Fibroblast of skin of left biceps (primary cell): ENCODE data around the gene CCM2L.
A peak's percentile ranks its signal among the peaks of the same experiment; 100 is the strongest.

Experiments
- DNase-seq, 2 experiments: peaks; one replicate each; pipeline ENCODE4 v3.0.0-alpha.2; 2013; ENCODE audit warnings: low read depth in 2 of 2

CCM2L gene

GRCh38 chr20:32010101-32010500 is at the start of gene CCM2L:
Gene CCM2L (plus strand): TSS chr20:32010438. CDS start chr20:32010455, 17 bp downstream.
- DNase-seq = no peak

- DNase-seq = no peak
Measured at GRCh38 chr20:31962761-31963160, 47.5 kb upstream of the CCM2L start.

DNA sequence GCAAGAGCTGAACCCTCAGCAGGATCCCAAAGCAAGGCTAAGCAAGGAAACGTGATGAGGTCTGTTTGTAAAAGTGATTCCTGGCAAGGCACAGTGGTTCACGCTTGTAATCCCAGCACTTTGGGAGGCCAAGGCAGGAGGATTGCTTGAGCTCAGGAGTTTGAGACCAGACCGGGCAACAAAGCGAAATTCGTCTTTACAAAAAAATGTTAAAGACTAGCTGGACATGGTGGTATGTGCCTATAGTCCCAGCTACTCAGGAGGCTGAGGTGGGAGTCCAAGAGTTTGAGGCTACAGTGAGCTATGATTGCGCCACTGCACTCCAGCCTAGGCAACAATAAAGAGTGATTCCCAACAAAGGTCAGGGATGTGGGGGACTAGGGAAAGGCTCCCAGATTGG is 46.3 kb upstream of the CCM2L start:
- DNase-seq = no peak

DNA sequence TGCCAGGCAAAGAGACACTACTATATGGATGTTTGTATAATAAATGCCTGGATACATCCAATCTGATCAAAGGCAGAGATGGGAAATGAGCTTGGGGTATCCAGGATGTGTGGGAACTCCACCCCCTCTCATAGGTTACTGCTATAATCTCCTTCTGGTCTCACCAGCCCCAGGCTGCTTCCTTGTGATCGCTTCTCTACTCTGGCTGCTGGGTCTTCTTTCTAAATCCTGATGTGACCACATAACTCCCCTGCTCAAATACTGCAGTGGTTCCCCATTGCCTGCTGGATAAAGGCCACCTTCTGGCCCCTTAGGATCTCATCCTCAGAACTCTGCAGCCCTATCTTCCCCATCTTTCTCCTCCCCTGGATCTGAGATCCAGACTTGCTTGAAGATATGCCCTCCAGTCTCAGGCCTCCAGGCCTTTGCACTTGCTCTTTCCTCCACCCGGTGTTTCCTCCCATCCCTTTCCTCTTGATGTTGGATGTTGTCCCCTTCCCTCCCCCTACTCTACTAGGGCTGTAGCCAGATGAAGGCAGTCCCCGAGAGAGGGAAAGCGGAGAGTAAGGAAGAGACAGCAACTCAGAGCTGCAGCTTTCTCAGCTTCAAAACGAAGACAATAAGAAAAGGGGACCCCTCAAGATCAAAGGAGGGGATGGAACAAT is 43.1 kb upstream of the CCM2L start:
- DNase-seq = no peak

DNA sequence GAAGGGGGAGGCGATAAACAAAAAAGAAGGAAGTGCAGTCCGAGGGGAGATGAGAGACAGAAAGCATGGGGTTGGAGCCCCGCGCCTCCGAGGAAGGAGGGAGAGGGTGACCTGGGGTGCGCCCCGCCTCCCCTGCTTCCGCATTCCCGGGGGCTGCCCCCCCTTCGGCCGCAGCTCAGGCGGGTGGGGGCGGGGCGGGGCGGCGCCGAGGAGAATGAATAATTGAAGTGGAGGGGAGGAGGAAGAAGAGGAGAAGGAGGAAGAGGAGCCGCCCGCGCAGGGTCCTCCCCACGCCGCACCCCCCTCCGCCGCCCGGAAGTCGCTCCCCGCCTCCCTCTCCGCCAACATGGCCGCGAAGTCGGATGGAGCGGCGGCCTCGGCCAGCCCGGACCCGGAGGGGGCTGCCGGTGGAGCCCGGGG is 42.4 kb upstream of the CCM2L start, which contains the start of gene XKR7:
Gene XKR7 (plus strand): TSS at position 322 of the 420 bp plus-strand sequence. CDS start 25 bp downstream, at position 347.
- DNase-seq = no peak

- peak in 1 of 2 experiments; percentile 21 for DNase-seq
Measured at GRCh38 chr20:31968291-31969126, 41.7 kb upstream of the CCM2L start.

GRCh38 chr20:31969991-31970390 is 40.2 kb upstream of the CCM2L start:
- DNase-seq = no peak

- no peak for DNase-seq
Measured at GRCh38 chr20:31972471-31973021, 37.7 kb upstream of the CCM2L start.

DNA sequence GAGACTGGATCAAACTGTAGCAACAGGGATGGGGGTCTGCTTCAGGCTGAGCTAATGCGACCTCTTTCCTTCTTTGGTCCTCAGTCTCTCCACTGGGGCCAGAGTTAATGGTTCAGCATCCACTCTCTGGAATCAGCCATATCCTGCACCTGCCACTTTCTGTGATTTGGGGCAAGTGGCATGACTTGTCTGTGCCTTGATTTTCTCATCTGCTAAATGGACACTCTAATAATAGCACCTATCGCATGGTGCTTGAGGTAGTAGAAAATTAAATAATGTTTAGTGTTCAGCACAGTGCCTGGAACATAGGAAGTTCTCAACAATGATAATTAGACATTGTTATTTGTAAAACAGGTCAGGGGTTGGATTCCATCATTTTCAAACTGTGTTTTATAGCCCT is 35.9 kb upstream of the CCM2L start:
- DNase-seq = no peak

DNA sequence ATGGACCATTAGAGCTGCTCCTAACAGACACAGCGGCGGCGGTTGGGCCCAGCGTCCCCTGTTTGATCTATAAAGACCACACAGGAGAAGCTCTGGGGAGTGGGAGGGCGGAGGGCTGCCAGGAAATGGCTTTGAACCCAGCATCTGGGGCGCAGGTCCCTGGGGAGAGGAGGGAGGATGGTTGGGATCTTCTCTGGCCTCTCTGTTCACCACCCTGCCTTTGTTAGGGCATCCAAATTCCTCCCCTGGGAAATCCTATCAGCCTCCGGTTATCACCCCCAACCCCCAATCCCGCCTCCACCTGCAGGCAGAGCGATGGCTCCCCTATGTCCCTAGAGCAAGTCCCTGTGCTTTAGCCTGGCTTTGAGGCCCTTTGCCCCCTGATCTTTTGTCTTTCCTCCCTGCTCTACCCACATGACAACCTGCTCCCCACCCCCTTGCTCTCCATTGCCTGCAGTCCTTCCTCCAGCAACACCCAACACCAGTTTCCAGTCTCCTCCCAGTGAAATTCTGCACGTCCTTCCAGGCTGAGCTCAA is 35.2 kb upstream of the CCM2L start:
- no peak for DNase-seq

GRCh38 chr20:31975874-31976273 is 34.4 kb upstream of the CCM2L start:
- DNase-seq = no peak

- DNase-seq = no peak
Measured at GRCh38 chr20:31977080-31977479, 33.2 kb upstream of the CCM2L start.

- no peak for DNase-seq
Measured at GRCh38 chr20:31979713-31980426, 30.4 kb upstream of the CCM2L start.

- no peak for DNase-seq
Measured at GRCh38 chr20:31981784-31982183, 28.5 kb upstream of the CCM2L start.

DNA sequence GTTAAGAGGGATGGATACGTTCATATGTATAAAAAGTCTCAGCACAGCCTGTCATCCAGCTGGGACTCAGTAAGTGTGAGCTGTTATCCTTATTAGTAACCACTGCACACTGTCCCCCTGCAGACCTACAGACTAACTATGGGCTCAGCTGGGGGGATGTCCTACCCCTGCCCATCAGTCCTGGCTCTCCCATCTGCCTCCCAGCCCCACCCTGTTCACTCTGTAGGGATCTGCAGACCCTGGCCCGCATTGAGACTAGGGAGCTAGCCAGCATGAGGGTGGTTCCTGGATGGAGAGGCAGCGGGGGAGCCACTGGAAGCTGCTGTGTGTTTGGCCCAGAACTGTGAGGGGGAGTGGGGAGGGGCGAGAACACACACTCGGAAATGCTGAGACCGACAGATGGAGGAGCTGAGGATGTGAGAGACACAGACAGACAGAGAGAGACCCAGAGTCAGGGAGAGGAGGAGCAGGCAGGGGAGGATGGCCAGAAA is 25.2 kb upstream of the CCM2L start:
- no peak for DNase-seq

GRCh38 chr20:31987744-31988143 is 22.5 kb upstream of the CCM2L start:
- no peak for DNase-seq

GRCh38 chr20:31988430-31989015 is 21.7 kb upstream of the CCM2L start:
- no peak for DNase-seq

DNA sequence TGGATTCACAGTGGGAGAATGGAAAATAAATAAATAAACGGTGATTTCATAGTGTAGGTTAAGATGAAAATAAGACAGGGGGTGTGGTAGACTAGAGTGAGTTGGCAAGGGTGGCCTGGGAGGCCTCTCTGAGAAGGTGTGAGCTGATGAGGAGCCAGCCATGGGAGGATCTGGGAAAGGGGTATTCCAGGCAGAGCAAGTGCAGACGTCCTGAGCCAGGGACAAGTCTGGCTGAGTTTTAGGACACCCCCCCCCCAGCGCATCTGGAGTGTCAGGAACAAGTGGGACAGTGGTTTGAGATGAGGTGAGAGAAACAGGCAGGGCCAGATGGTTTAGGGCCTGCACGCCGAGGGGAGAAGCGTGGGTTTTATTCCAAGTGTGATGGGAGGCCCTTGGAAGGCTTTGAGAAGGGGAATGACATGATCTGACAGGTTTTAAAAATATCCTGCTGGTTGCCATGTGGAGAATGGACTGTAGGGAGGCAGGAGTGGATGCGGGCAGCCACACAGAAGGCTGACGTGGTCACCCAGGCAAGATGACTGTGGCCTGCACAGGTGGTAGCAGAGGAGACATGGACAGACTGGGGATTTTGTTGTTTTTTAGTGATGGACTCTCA is 21.1 kb upstream of the CCM2L start:
- DNase-seq = no peak

DNA sequence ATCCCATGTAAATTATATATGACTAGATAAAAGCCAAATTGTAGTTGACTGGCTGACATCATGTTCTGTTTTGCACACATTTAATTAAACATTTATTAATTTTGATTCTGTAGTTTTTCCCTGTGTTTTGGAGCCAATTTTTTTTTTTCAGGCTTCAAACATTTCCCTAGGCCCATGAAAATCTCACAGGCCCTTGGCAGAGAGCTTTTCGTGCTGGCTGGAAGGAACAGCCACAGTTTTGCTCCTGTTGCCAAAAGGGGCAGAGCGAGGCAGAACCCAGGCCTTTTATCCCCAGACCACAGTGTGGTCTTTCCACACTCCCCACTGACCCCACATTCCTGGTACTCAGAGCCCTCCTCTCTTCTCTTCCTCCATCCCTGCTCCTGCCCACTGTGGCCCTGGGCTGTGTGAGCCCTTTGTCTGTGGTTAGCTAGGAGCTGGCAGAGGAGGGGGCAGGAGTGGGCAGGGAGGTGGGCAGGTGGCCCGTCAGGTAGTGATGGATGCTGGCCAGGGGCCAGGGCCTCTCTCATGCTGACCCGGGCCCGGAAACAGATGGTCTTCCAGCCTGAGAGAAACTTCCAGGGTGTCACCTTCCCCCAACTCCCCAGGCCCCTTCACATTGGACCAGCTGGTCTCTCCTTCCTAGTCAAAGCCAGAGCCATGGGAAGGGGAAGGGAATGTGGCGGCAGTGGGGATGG is 19.4 kb upstream of the CCM2L start:
- DNase-seq = no peak

GRCh38 chr20:31991339-31991705 is 18.9 kb upstream of the CCM2L start:
- DNase-seq = no peak
